ENCODE results near the gene DLL3. TPM values are rescaled to one million over a fixed set of nuclear protein-coding genes. Genes with fewer than 3 reads are reported as not detected.

The DLL3 gene
- total RNA-seq, 1 donor from 2014 or later, result not detected

DNA sequence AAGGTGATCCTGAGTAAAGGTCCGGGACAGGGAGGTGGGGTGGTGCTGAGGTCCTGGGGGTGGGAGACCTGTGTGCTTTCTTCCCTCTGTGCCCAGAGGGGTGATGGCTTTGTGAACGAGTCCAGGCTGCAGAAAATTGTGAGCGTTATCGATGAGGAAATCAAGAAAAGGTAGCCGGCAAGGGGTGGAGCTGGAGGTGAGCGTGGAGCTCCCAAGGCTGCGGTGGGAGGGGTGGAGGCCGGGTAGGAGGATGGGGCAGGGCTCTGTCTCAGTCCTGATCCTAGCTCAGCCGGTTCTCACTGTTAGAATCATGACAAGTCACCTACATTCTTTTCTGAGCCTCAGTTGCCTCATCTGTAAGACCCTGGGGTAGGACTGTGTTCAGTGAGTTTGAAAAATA is 20.2 kb downstream of the DLL3 start:
- TF ChIP-seq CTCF (IDR thresholded peaks at IDR 0.05), result no peak
- H3K27me3 ChIP-seq, result peaks cover 43% of the 10 kb centered on the region
- no peak overlapping the region for H3K27ac ChIP-seq
- peaks cover 14% of the 10 kb centered on the region for H3K4me1 ChIP-seq
- no peaks in the 10 kb centered on the region for H3K9me3 ChIP-seq
- intact Hi-C loops (cut with DNase I), result no loop called here
- ATAC-seq (no peak), DNase-seq (no peak)
- H3K36me3 ChIP-seq, result no peaks in the 10 kb centered on the region
- H3K4me3 ChIP-seq, result no peak overlapping the region

- ATAC-seq, result no peak
- no peak for TF ChIP-seq CTCF (IDR thresholded peaks at IDR 0.05)
- Histone ChIP-seq H3K27ac (no peak overlapping the region), H3K4me1 (peaks cover 3% of the 10 kb centered on the region), H3K9me3 (no peaks in the 10 kb centered on the region), H3K4me3 (no peak overlapping the region), H3K36me3 (no peaks in the 10 kb centered on the region), H3K27me3 (peaks cover 25% of the 10 kb centered on the region)
- intact Hi-C loops (cut with DNase I), result no loop called here
- no peak for DNase-seq
Observed at GRCh38 chr19:39520541-39521484, 22.1 kb downstream of the DLL3 start.

- DNase-seq, result no peak
- intact Hi-C loops (cut with DNase I), result no loop called here
- Histone ChIP-seq H3K9me3 (no peaks in the 10 kb centered on the region), H3K4me3 (no peak overlapping the region), H3K27me3 (no peaks in the 10 kb centered on the region), H3K27ac (no peak overlapping the region), H3K4me1 (no peaks in the 10 kb centered on the region), H3K36me3 (no peaks in the 10 kb centered on the region)
- ATAC-seq, result peak; percentile 84
- no peak for TF ChIP-seq CTCF (IDR thresholded peaks at IDR 0.05)
Observed at GRCh38 chr19:39524495-39524894, 25.7 kb downstream of the DLL3 start.

- Histone ChIP-seq H3K36me3 (no peaks in the 10 kb centered on the region), H3K9me3 (no peaks in the 10 kb centered on the region), H3K27ac (no peak overlapping the region), H3K4me1 (no peaks in the 10 kb centered on the region), H3K4me3 (no peak overlapping the region), H3K27me3 (no peaks in the 10 kb centered on the region)
- DNase-seq (no peak), ATAC-seq (no peak)
- no peak for TF ChIP-seq CTCF (IDR thresholded peaks at IDR 0.05)
- intact Hi-C loops (cut with DNase I), result no loop called here
Observed at GRCh38 chr19:39525205-39525604, 26.5 kb downstream of the DLL3 start.

- peaks cover 16% of the 10 kb centered on the region for H3K4me1 ChIP-seq
- intact Hi-C loops (cut with DNase I), result no loop called here
- ATAC-seq (no peak), DNase-seq (no peak)
- TF ChIP-seq CTCF (IDR thresholded peaks at IDR 0.05), result no peak
- H3K27ac ChIP-seq, result peak overlapping the region; percentile 84
- H3K36me3 ChIP-seq, result no peaks in the 10 kb centered on the region
- peak overlapping the region; percentile 97 for H3K4me3 ChIP-seq
- H3K27me3 ChIP-seq, result no peaks in the 10 kb centered on the region
- no peaks in the 10 kb centered on the region for H3K9me3 ChIP-seq
Observed at GRCh38 chr19:39531834-39532232, 33.1 kb downstream of the DLL3 start.

Data from upper lobe of right lung (tissue), 1 donor.